ENCODE measurements around the gene FIGLA. TPM values are rescaled to one million over a fixed set of nuclear protein-coding genes. Genes with fewer than 3 reads are reported as not detected.

FIGLA gene
- total RNA-seq, 1 donor from 2014 or later: not detected

DNA sequence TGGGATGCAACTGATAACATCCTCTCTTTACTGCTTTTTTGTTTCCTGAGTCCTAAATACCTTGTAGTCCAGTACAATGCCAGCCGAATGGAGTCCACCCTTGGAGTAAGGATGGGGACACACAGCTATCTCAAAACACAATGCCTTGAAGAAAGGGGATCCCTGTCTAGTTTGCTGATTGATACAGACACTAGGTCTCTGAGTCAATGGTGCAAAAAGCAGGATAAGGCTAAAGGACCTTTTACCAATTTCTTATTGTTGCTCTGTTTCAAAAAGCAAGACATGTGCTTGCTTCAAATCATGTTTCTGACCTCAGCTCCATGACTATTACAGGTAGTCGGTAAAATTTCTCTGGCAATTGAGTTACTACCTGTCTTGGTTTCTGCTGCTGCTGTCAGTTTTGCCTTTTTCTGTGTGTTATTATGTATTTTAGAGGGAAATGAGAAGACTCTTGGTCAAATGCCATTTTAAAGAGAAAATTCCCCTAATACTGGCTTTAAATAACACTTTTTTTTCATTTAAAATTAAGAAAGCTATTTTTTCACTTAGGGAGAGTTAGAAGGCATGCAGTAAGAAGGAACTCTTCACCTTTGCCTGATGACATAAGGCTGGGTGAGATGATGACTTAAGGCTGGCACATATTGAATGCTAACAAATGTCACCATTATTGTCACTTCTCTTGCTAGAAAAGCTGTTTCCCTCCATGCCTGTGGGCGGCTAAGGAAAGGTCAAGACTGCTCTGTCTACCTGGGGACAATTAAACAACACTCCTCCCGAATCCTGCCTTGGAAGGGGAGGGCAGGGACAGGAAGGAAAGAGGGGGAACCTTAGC, 4.9 kb upstream of the FIGLA start:
- no peak for TF ChIP-seq POLR2A (IDR thresholded peaks at IDR 0.05)
- TF ChIP-seq POLR2AphosphoS5 (IDR thresholded peaks at IDR 0.05; ENCODE audit: insufficient read depth in 1 of 2, low read depth in 1 of 2): no peak
- TF ChIP-seq, protein P1, sequence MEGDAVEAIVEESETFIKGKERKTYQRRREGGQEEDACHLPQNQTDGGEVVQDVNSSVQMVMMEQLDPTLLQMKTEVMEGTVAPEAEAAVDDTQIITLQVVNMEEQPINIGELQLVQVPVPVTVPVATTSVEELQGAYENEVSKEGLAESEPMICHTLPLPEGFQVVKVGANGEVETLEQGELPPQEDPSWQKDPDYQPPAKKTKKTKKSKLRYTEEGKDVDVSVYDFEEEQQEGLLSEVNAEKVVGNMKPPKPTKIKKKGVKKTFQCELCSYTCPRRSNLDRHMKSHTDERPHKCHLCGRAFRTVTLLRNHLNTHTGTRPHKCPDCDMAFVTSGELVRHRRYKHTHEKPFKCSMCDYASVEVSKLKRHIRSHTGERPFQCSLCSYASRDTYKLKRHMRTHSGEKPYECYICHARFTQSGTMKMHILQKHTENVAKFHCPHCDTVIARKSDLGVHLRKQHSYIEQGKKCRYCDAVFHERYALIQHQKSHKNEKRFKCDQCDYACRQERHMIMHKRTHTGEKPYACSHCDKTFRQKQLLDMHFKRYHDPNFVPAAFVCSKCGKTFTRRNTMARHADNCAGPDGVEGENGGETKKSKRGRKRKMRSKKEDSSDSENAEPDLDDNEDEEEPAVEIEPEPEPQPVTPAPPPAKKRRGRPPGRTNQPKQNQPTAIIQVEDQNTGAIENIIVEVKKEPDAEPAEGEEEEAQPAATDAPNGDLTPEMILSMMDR (IDR thresholded peaks at IDR 0.05): no peak

DNA sequence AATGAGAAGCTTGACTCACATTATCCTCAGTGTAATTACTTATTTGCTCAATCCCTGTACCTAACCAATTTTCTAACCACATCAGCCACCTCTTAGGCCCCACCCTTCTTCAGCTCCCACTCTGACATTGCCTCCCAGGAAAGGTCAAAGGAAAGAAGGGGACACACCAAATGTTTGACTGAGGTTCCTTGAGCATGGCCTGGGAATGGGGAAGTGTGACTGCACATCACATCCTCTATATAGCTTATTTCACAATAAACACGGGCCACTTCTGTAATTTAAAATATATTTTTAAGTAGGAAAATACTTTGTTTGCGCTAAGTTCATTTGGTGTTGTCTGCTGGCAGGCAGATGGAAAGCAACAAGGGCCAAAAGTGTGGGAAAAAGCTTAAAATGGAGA, 3.0 kb upstream of the FIGLA start:
- DNase-seq (ENCODE audit: extremely low spot score in 2 of 2): no peak
- peaks cover 5% of the 10 kb centered on the region for H3K27me3 ChIP-seq
- H3K9me3 ChIP-seq: no peaks in the 10 kb centered on the region
- intact Hi-C loops (cut with DNase I): no loop called here
- no peak overlapping the region for H3K4me3 ChIP-seq
- H3K36me3 ChIP-seq: no peaks in the 10 kb centered on the region
- H3K4me1 ChIP-seq: peaks cover 15% of the 10 kb centered on the region
- H3K27ac ChIP-seq: no peak overlapping the region
- TF ChIP-seq POLR2AphosphoS5 (IDR thresholded peaks at IDR 0.05; ENCODE audit: insufficient read depth in 1 of 2, low read depth in 1 of 2) (no peak), POLR2A (IDR thresholded peaks at IDR 0.05) (no peak)
- TF ChIP-seq, protein P1 (IDR thresholded peaks at IDR 0.05): no peak

More for the DNA sequence above, 4.9 kb upstream of the FIGLA start:
- H3K27me3 ChIP-seq: peaks cover 2% of the 10 kb centered on the region
- DNase-seq (ENCODE audit: extremely low spot score in 2 of 2): no peak
- H3K9me3 ChIP-seq: no peaks in the 10 kb centered on the region
- H3K4me1 ChIP-seq: peaks cover 4% of the 10 kb centered on the region
- H3K4me3 ChIP-seq: no peak overlapping the region
- intact Hi-C loops (cut with DNase I): no loop called here
- H3K27ac ChIP-seq: no peak overlapping the region
- no peaks in the 10 kb centered on the region for H3K36me3 ChIP-seq

DNA sequence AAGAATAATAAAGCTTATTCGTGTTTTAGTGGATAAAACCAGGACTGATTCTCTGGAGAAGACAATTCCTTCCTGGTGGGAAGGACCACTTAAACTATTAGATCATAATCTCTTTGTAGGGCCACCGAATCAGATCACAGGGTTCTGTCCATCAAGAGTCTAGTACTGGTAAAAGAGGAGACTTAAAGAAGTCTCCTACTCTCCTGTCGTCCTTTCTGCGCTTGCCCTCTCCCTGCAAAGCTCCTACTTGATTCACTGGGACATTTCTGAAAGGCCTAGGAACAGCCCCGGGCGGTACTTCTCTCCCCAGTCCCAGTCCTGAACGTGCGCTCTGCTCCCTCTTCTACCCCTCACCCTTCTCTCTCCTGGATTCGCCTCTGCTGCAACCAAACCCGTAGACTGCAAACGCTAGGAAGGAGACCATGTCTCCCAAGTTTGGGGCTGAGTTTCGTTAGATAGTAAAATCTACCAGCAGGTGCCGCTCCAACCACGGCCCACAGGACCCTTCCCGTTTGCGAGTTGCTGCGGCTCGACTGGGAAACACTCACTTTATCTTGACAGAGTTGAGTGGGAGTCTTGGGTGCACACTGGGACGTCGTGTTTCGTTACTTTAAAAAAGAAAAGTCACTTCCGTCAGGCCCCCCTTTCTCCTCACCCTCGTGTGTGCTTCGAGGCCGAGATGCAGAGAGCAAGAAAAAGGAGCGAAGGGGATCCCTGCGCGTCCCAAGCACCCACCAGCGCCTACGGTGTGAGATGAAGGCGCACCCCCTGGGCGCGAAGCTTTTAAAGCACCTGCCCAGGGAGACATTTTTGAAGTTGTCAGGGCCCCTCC, 923 bp downstream of the FIGLA start:
- intact Hi-C loops (cut with DNase I): no loop called here
- DNase-seq (ENCODE audit: extremely low spot score in 2 of 2): no peak
- H3K9me3 ChIP-seq: no peaks in the 10 kb centered on the region
- H3K4me1 ChIP-seq: peaks cover 15% of the 10 kb centered on the region
- no peak for TF ChIP-seq POLR2A (IDR thresholded peaks at IDR 0.05)
- TF ChIP-seq, protein P1 (IDR thresholded peaks at IDR 0.05): peak; percentile 8 to 24 (median 18)
- H3K4me3 ChIP-seq: peak overlapping the region; percentile 7 to 15
- H3K36me3 ChIP-seq: no peaks in the 10 kb centered on the region
- H3K27ac ChIP-seq: no peak overlapping the region
- H3K27me3 ChIP-seq: peaks cover 5% of the 10 kb centered on the region

DNA sequence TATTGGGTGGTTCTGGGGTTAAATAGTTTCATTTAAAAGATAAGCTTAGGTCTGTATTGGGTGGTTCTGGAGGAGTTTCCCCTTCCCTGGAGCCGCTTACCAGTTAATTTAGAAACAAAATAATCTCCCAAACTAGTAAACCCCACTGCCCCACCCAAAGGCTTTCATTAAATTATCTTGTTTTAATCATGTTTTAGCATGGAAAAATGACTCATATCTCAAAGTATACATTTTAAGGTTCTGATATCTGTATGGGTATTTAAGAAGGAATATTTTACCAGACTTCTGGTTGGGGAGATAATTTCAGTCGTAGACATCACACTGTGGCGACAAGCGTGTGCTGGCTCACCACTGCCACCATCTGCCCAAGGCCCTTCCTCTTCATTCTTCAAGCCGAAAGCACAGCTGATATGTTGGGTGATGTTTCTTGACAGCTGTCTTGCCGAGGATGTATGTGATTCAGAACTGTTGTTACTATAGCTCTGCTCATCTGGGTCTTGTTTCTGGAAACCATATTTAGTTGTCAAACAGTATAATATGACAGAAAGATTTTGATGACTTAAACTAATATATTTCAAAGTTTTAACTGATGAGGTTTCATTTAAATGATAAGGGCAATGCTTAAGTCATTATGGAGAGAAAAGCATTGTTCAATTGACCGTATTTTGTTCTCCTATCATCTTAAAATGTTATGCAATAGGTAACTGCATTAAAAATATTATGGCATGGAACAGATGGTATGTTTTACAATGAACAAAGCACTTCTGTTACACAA, 5.1 kb downstream of the FIGLA start:
- peaks cover 2% of the 10 kb centered on the region for H3K27me3 ChIP-seq

More for the DNA sequence above, 5.1 kb downstream of the FIGLA start:
- Histone ChIP-seq H3K27ac (no peak overlapping the region), H3K4me3 (no peak overlapping the region), H3K9me3 (no peaks in the 10 kb centered on the region), H3K4me1 (peaks cover 10% of the 10 kb centered on the region), H3K36me3 (no peaks in the 10 kb centered on the region)
- intact Hi-C loops (cut with DNase I): no loop called here
- DNase-seq (ENCODE audit: extremely low spot score in 2 of 2): no peak
- TF ChIP-seq, protein P1 (IDR thresholded peaks at IDR 0.05): no peak

All from vagina (tissue), 2 donors.